ES-I3 (cell line): ENCODE data around the gene WNK2.

Source experiments
- H3K36me3 ChIP-seq: 2 replicates; pipeline ENCODE4 v1.6.1; 2013; ENCODE audit warnings: mild to moderate bottlenecking, low read length, control low read depth, moderate library complexity; ENCODE audit not compliant: insufficient read depth
- H3K4me1 ChIP-seq: 2 replicates; pipeline ENCODE4 v1.6.1; 2013; ENCODE audit warnings: mild to moderate bottlenecking, control low read depth, low read length; ENCODE audit not compliant: insufficient read depth
- H3K9ac ChIP-seq: 2 replicates; pipeline ENCODE4 v1.6.1; 2013; ENCODE audit warnings: low read depth, mild to moderate bottlenecking, low read length, moderate library complexity
- H3K9me3 ChIP-seq: 2 replicates; pipeline ENCODE4 v1.6.1; 2013; ENCODE audit warnings: mild to moderate bottlenecking, low read length, moderate library complexity; ENCODE audit not compliant: control insufficient read depth, insufficient read depth

WNK2 gene

GRCh38 chr9:93287189-93287552, 103.2 kb downstream of the WNK2 start:
- Histone ChIP-seq H3K9me3 (no peaks in the 10 kb centered on the region), H3K4me1 (no peaks in the 10 kb centered on the region), H3K9ac (no peak overlapping the region), H3K36me3 (peaks cover 2% of the 10 kb centered on the region; the same call in 1 of the 2 replicates)

GRCh38 chr9:93287593-93287992, 103.7 kb downstream of the WNK2 start:
- no peaks in the 10 kb centered on the region for H3K4me1 ChIP-seq
- no peak overlapping the region for H3K9ac ChIP-seq
- peaks cover 2% of the 10 kb centered on the region; the same call in 1 of the 2 replicates for H3K36me3 ChIP-seq
- no peaks in the 10 kb centered on the region for H3K9me3 ChIP-seq

GRCh38 chr9:93288341-93288740, 104.4 kb downstream of the WNK2 start:
- Histone ChIP-seq H3K9ac (no peak overlapping the region), H3K36me3 (0 out of 2 replicates have a peak, but pooled peaks cover 2% of the 10 kb centered on the region), H3K9me3 (no peaks in the 10 kb centered on the region), H3K4me1 (no peaks in the 10 kb centered on the region)

GRCh38 chr9:93288891-93289883, 105.2 kb downstream of the WNK2 start:
- Histone ChIP-seq H3K9ac (no peak overlapping the region), H3K9me3 (no peaks in the 10 kb centered on the region), H3K36me3 (0 out of 2 replicates have a peak, but pooled peaks cover 2% of the 10 kb centered on the region), H3K4me1 (no peaks in the 10 kb centered on the region)

- Histone ChIP-seq H3K9me3 (no peaks in the 10 kb centered on the region), H3K36me3 (0 out of 2 replicates have a peak, but pooled peaks cover 2% of the 10 kb centered on the region), H3K9ac (no peak overlapping the region), H3K4me1 (no peaks in the 10 kb centered on the region)
Measured at GRCh38 chr9:93290495-93291434, 106.8 kb downstream of the WNK2 start.

- H3K9me3 ChIP-seq: no peaks in the 10 kb centered on the region
- H3K4me1 ChIP-seq: no peaks in the 10 kb centered on the region
Measured at GRCh38 chr9:93291536-93292287, 107.8 kb downstream of the WNK2 start.

GRCh38 chr9:93292288-93292615, 108.3 kb downstream of the WNK2 start:
- Histone ChIP-seq H3K4me1 (no peaks in the 10 kb centered on the region), H3K36me3 (0 out of 2 replicates have a peak, but pooled peaks cover 2% of the 10 kb centered on the region)

More at GRCh38 chr9:93291536-93292287, 107.8 kb downstream of the WNK2 start:
- Histone ChIP-seq H3K9ac (no peak overlapping the region), H3K36me3 (0 out of 2 replicates have a peak, but pooled peaks cover 2% of the 10 kb centered on the region)

GRCh38 chr9:93292664-93293328, 108.9 kb downstream of the WNK2 start:
- no peaks in the 10 kb centered on the region for H3K4me1 ChIP-seq
- H3K36me3 ChIP-seq: 0 out of 2 replicates have a peak, but pooled peaks cover 2% of the 10 kb centered on the region
- no peak overlapping the region for H3K9ac ChIP-seq
- H3K9me3 ChIP-seq: no peaks in the 10 kb centered on the region

More at GRCh38 chr9:93292288-93292615, 108.3 kb downstream of the WNK2 start:
- no peaks in the 10 kb centered on the region for H3K9me3 ChIP-seq
- H3K9ac ChIP-seq: no peak overlapping the region

GRCh38 chr9:93294011-93294410, 110.1 kb downstream of the WNK2 start:
- no peaks in the 10 kb centered on the region for H3K4me1 ChIP-seq
- H3K36me3 ChIP-seq: 0 out of 2 replicates have a peak, but pooled peaks cover 2% of the 10 kb centered on the region
- H3K9ac ChIP-seq: no peak overlapping the region

GRCh38 chr9:93295031-93295430, 111.1 kb downstream of the WNK2 start:
- Histone ChIP-seq H3K9me3 (no peaks in the 10 kb centered on the region), H3K36me3 (0 out of 2 replicates have a peak, but pooled peaks cover 2% of the 10 kb centered on the region), H3K9ac (no peak overlapping the region), H3K4me1 (no peaks in the 10 kb centered on the region)

More at GRCh38 chr9:93294011-93294410, 110.1 kb downstream of the WNK2 start:
- H3K9me3 ChIP-seq: no peaks in the 10 kb centered on the region

GRCh38 chr9:93295456-93296076, 111.6 kb downstream of the WNK2 start:
- Histone ChIP-seq H3K9me3 (no peaks in the 10 kb centered on the region), H3K4me1 (no peaks in the 10 kb centered on the region), H3K9ac (no peak overlapping the region), H3K36me3 (no peaks in the 10 kb centered on the region)

GRCh38 chr9:93296889-93297480, 113.0 kb downstream of the WNK2 start:
- H3K36me3 ChIP-seq: no peaks in the 10 kb centered on the region
- no peak overlapping the region for H3K9ac ChIP-seq
- H3K4me1 ChIP-seq: no peaks in the 10 kb centered on the region
- no peaks in the 10 kb centered on the region for H3K9me3 ChIP-seq
